Measurements from ENCODE around the gene PKN3. TPM values are rescaled to one million over a fixed set of nuclear protein-coding genes. Genes with fewer than 3 reads are reported as not detected.

The PKN3 gene
- total and polyA plus RNA-seq, 2 donors (not counting 1 experiment from before 2014, with no cell fraction given): 1.4 to 3.7 TPM

DNA sequence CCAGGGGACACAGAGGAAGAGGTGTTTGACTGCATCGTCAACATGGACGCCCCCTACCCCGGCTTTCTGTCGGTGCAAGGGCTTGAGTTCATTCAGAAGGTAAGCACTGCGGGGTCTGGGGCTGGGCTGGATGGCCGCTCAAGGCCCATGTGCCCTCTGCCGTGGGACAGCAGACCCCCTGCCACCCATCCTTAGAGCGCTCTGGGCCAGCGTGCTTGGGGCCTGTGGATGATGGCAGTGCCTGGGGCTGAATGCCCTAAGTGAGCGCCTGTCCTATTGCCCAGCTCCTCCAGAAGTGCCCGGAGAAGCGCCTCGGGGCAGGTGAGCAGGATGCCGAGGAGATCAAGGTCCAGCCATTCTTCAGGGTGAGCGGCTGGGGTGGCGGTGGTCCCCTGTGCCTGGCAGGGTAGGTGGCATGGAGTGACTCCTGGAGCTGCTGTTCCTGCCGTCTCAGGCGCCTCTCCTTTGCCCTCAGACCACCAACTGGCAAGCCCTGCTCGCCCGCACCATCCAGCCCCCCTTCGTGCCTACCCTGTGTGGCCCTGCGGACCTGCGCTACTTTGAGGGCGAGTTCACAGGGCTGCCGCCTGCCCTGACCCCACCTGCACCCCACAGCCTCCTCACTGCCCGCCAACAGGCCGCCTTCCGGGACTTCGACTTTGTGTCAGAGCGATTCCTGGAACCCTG, 17.8 kb downstream of the PKN3 start:
- Histone ChIP-seq H4K20me1 (ENCODE audit: control insufficient read depth, insufficient read depth, low read length, poor library complexity, severe bottlenecking) (no peaks in the 10 kb centered on the region), H3K27ac (ENCODE audit: low read length in 2 of 2) (no peak overlapping the region), H3K4me2 (replicated peaks; ENCODE audit: low read depth, low read length, poor library complexity, severe bottlenecking) (no peak overlapping the region), H3K9ac (ENCODE audit: low read length) (no peak overlapping the region), H2AFZ (ENCODE audit: insufficient read depth, low read depth, low read length, poor library complexity, severe bottlenecking) (no peak overlapping the region), H3K4me1 (ENCODE audit: control insufficient read depth in 2 of 2, insufficient read depth in 2 of 2, low read length in 2 of 2) (peaks cover 17 to 21% of the 10 kb centered on the region in 2 donors), H3K27me3 (replicated peaks in 1 of 4; ENCODE audit: control extremely low read depth in 1 of 4, control insufficient read depth in 3 of 4, insufficient read depth in 4 of 4, low read length in 3 of 4) (no peaks in the 10 kb centered on the region), H3K79me2 (ENCODE audit: control insufficient read depth, insufficient read depth, low read length) (peaks cover 8% of the 10 kb centered on the region), H3K9me3 (ENCODE audit: control extremely low read depth in 1 of 3, control insufficient read depth in 2 of 3, insufficient read depth in 1 of 3, low read length in 2 of 3) (no peaks in the 10 kb centered on the region), H3K36me3 (replicated peaks in 1 of 2; ENCODE audit: control extremely low read depth in 1 of 2, control insufficient read depth in 1 of 2, extremely low read depth in 1 of 2, insufficient read depth in 2 of 2, low read length in 1 of 2) (peaks cover 0 to 13% of the 10 kb centered on the region in 2 experiments), H3K4me3 (ENCODE audit: control extremely low read depth in 1 of 5, extremely low read depth in 1 of 5, insufficient read depth in 1 of 5, low read depth in 2 of 5, low read length in 4 of 5) (no peak overlapping the region)
- CTCF ChIA-PET: no interaction called here
- Mint-ChIP-seq H3K27me3 (no peaks in the 10 kb centered on the region), H3K4me1 (peaks cover 26% of the 10 kb centered on the region), H3K27ac (no peak overlapping the region), H3K4me3 (no peak overlapping the region), H3K9me3 (ENCODE audit: insufficient read depth) (no peaks in the 10 kb centered on the region)
- POLR2A ChIA-PET: no interaction called here
- ATAC-seq (ENCODE audit: low read depth): no peak
- WGBS (ENCODE audit: insufficient coverage): 96% methylated on average over 30 of the region's 30 CpGs
- TF ChIP-seq, protein P1, sequence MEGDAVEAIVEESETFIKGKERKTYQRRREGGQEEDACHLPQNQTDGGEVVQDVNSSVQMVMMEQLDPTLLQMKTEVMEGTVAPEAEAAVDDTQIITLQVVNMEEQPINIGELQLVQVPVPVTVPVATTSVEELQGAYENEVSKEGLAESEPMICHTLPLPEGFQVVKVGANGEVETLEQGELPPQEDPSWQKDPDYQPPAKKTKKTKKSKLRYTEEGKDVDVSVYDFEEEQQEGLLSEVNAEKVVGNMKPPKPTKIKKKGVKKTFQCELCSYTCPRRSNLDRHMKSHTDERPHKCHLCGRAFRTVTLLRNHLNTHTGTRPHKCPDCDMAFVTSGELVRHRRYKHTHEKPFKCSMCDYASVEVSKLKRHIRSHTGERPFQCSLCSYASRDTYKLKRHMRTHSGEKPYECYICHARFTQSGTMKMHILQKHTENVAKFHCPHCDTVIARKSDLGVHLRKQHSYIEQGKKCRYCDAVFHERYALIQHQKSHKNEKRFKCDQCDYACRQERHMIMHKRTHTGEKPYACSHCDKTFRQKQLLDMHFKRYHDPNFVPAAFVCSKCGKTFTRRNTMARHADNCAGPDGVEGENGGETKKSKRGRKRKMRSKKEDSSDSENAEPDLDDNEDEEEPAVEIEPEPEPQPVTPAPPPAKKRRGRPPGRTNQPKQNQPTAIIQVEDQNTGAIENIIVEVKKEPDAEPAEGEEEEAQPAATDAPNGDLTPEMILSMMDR (IDR thresholded peaks at IDR 0.05): no peak
- no peak for TF ChIP-seq EZH2 (IDR thresholded peaks at IDR 0.05; ENCODE audit: borderline replicate concordance, insufficient read depth, low read depth, low read length, poor library complexity, severe bottlenecking)
- DNase-seq: no peak
- intact Hi-C loops (cut with micrococcal nuclease): loop anchor here (5.0 kb wide), 1 partner anchor 1082 kb away; the partner anchor contains the start of gene TOR1B

- Histone ChIP-seq H3K9ac (ENCODE audit: low read length) (no peak overlapping the region), H3K9me3 (ENCODE audit: control extremely low read depth in 1 of 3, control insufficient read depth in 2 of 3, insufficient read depth in 1 of 3, low read length in 2 of 3) (no peaks in the 10 kb centered on the region), H3K4me1 (ENCODE audit: control insufficient read depth in 2 of 2, insufficient read depth in 2 of 2, low read length in 2 of 2) (peaks cover 18 to 23% of the 10 kb centered on the region in 2 donors), H4K20me1 (ENCODE audit: control insufficient read depth, insufficient read depth, low read length, poor library complexity, severe bottlenecking) (no peaks in the 10 kb centered on the region), H3K4me3 (ENCODE audit: control extremely low read depth in 1 of 5, extremely low read depth in 1 of 5, insufficient read depth in 1 of 5, low read depth in 2 of 5, low read length in 4 of 5) (no peak overlapping the region), H3K27me3 (replicated peaks in 1 of 4; ENCODE audit: control extremely low read depth in 1 of 4, control insufficient read depth in 3 of 4, insufficient read depth in 4 of 4, low read length in 3 of 4) (no peaks in the 10 kb centered on the region), H3K36me3 (replicated peaks in 1 of 2; ENCODE audit: control extremely low read depth in 1 of 2, control insufficient read depth in 1 of 2, extremely low read depth in 1 of 2, insufficient read depth in 2 of 2, low read length in 1 of 2) (peaks cover 0 to 13% of the 10 kb centered on the region in 2 experiments), H3K79me2 (ENCODE audit: control insufficient read depth, insufficient read depth, low read length) (peaks cover 8% of the 10 kb centered on the region), H3K4me2 (replicated peaks; ENCODE audit: low read depth, low read length, poor library complexity, severe bottlenecking) (no peak overlapping the region), H2AFZ (ENCODE audit: insufficient read depth, low read depth, low read length, poor library complexity, severe bottlenecking) (no peak overlapping the region), H3K27ac (ENCODE audit: low read length in 2 of 2) (no peak overlapping the region)
- ChIA-PET CTCF (interaction anchor here (1.4 kb wide), 1 partner anchor 17 kb away, joined by 3 read pairs; no protein-coding TSS in a partner anchor), POLR2A (no interaction called here)
- DNase-seq: no peak
- peaks cover 29% of the 10 kb centered on the region for H3K4me1 Mint-ChIP-seq
- 97% methylated on average over 20 of the region's 22 CpGs for WGBS (ENCODE audit: insufficient coverage)
- TF ChIP-seq EZH2 (IDR thresholded peaks at IDR 0.05; ENCODE audit: borderline replicate concordance, insufficient read depth, low read depth, low read length, poor library complexity, severe bottlenecking): no peak
- TF ChIP-seq, protein P1 (IDR thresholded peaks at IDR 0.05): no peak
- peak overlapping the region; percentile 14 for H3K4me3 Mint-ChIP-seq
- no peak for ATAC-seq (ENCODE audit: low read depth)
- intact Hi-C loops (cut with micrococcal nuclease): loop anchor here (5.0 kb wide), 1 partner anchor 1081 kb away; the partner anchor contains the start of gene TOR1B
- no peak overlapping the region for H3K27ac Mint-ChIP-seq
- H3K27me3 Mint-ChIP-seq: no peaks in the 10 kb centered on the region
- no peaks in the 10 kb centered on the region for H3K9me3 Mint-ChIP-seq (ENCODE audit: insufficient read depth)
These were observed 18.7 kb downstream of the PKN3 start for GRCh38 chr9:128720841-128721486.
